Measurements from ENCODE around the gene RRAD.

Gene RRAD

DNA sequence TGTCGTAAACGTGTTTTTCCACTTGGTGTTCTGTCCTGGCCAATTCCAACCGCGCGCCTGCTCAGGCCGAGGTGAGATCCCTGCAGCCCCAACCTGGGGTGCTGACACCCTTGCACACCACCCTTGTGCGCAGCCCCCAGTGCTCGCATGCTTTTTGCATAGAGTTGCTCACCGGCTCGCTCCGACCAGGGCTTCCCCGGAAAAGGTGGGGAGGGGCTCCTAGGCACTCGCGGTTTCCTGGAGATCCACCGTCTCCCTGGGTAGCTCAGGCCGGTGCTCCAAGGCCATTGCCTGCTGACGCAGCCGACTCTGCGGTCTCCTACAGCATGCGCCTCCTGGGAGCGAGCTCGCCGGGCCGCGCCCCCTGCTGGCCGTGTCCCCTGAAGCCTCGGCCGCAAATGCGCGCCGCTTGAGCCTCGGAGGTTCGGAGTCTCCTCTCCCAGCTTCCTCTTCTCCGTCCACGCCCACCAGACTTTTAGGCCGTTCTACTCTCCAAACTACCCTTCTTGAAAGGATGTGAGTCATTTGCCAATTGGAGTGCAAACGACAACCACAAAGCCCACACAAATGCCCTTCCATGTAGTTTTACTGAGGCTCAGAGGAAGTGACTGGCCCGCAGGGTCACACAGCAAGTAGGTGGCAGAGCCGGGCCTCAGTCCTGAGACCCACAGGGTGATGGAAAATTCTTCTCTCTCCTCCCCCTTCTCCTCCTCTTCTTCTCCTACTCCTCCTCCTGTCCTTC lies 52.2 kb downstream of the RRAD start:
- peak; percentile 87 for DNase-seq

DNA sequence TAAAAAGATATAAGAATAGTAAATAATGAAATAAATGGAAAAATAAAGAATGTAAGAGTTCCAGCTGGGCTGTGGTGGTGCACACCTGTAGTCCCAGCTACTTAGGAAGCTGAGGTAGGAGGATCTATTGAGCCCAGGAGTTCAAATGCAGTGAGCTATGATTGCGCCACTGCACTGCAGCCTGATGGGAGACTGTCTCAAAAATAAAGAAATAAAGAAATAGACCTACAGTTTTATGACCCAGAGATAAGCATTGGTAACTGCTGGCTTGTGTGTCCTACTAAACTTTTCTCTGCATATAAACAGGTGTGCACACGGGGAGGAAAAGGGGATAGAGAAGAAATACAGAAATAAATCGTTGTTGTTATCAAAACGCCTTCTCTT lies 52.8 kb downstream of the RRAD start:
- DNase-seq: no peak

DNA sequence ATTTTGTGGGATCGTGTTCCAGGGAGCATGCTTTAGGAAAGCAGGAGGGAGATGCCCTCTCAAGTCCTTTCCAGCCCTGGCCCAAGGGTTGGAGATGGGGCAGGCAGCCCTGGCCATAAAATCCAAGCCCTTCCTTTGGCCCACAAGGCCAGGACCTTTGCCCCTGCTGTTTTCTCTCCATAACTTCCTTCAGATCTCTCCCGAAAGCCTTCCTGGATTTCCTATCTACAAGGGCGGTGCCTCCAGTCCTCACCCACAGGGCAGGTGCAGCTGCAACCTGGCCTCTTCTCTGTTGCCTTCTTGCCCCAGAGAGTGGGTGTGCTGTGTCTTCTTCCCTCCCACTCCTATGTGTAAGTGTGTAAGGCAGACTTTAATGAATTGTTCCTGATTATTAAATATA lies 53.5 kb downstream of the RRAD start:
- no peak for DNase-seq
